GM19455 (cell line): ENCODE results near the gene GLRX5.
"Not testable (repeated sequence)": the region's sequence is repeated elsewhere in the genome, so short reads cannot be mapped to it uniquely, and the experiment has no call there.

Source experiments
- ATAC-seq: cut with Tn5 transposase; IDR thresholded peaks from one replicate; pipeline ENCODE4 v1.9.1; 2021; ENCODE audit not compliant: unreplicated experiment

GLRX5 gene

DNA sequence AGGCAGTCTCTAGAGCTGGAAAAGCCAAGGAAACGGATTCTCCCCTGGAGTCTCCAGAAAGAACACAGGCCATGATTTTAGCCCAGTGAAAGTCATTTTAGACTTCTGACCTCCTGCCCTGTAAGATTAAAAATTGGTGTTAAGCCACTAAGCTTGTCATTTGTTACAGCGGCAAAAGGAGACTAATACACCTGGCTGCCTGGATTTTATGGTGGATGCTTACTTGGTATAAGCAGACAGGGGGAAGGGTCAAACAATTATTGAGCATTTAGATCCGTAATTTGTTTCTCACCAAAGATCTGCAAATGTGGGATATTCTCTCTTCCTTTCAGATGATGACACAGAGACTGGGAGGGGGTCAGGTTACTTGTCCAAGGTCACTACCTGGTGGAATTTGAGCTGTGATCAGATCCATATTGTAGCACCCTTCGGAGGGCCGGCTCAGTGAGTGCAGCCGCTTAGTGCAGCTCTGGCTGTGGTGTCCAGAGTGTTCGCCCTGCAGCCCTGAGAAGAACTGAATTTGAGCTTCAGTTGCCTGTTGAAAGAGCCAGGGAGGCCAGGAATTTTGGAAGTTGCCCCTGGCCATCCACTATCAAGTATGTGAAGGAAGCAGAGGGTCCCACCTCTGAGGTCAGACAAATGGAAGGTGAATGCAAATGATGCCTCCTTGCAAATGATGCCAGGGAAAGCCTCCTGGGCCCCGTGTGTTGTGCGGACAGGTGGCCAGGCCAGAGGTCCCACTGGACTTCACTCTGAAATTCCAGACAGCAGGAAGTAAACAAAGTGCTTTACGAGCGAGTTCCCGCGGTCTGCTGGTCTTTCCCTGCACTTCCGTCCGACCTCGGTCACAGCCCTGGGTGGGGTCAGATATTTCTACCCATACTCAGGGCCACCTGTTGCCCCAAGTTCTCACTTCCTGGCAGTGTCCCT lies 15.1 kb downstream of the GLRX5 start:
- no peak for ATAC-seq

DNA sequence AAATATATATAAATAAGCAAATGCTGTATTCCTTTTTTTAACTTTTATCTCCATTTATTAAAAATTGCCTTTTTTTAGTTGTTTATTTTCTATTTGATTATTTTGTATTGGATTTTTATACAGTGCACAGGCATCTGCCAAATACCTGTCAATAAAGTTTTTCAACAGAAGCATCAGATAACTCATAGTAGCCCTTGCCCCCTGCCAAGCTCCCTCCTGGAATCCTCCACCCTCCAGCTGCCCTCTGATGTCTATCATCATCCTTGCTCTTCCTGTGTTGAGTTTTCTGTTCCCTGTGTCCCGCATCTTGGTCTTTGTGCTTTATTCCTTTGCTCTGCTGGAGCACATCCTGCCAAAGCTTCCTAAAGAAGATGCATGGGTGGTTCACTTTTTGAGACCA lies 16.6 kb downstream of the GLRX5 start:
- no peak for ATAC-seq

DNA sequence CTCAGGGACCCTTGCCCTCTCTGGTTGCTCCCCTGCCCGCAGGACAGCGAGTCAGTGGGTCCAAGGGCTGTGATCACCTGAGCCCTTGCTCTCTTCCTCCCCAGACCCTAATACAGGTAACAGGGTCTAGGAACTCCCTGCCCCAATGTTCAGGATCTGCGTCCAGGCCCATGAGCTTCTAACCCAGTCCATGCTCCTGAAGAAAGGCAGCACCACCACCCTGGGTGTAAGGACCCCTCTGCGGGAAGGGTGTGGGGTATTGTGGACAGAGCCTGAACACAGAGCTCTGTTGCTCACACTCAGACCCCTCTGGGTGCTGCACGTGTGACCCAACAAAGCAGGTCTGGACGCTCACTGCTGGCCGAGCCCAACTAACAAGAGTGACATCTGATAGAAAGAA lies 18.3 kb downstream of the GLRX5 start:
- ATAC-seq, result no peak

DNA sequence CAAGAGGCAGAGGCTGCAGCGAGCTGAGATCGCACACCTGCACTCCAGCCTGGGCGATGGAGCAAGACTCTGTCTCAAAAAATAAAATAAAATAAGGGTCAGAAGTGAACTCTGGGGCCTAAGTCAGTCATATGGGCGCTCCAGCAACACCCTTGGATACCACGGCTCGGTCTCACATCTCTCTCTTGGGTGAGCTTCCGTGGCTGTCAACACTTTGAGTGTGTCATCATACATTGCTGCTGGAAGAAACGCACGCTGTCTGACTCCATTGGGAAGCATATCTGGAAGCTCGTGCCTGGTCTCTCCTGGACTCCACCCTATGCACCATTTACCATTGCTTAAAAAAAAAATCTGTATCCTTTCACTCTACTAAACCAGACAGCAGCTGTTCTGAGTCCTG lies 20.2 kb downstream of the GLRX5 start:
- no peak for ATAC-seq

DNA sequence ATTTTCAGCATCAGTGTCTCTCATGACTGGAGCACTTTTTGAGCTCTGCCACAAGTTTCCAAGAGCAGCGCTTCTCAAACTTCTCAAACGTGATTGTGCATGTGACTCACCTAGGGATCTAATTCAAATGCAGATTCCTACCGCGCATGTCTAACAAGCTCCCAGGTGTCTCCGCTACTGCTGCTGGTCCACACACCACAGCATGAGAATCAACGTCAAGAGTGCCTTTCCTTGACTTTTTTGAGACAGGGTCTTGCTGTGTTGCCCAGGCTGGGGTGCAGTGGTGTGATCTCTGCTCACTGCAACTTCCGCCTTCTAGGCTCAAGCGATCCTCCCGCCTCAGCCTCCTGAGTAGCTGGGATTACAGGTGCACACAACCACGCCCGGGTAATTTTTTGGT lies 22.4 kb downstream of the GLRX5 start:
- no peak for ATAC-seq

DNA sequence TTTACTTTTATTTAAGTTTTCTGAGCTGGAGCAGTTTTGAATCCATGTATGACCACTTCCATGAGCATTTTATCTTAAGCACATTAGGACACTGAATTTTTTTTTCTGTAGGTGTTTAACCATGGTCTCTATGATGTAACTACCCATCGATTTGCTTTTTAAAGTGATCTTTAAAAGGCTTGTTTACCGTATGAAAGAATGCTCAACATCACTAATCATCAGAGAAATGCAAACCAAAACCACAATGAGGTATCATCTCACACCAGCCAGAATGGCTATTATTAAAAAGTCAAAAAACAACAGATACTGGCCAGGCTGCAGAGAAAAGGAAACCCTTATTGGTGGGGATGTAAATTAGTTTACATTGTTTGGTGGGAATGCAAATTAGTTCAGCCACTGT lies 23.0 kb downstream of the GLRX5 start:
- ATAC-seq, result no peak

DNA sequence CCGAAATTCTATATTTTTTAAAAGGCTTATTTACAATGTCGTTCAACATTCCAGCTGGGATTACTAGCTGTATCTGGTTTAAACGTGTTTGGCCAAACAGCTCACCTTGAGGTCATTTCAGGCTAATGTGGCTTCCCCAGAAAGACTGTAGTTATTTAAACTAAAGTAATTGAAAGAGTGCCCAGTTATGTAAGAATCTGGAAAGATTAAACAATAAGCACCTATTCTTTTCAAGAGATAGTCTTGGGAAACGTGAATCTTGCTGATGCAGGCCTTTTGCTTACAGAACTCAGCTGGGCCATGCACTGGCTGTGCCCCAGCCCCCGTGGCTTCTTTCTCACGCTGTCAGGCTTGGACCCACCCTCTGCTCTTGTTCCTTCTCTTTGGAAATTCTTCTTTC lies 24.4 kb downstream of the GLRX5 start:
- no peak for ATAC-seq

DNA sequence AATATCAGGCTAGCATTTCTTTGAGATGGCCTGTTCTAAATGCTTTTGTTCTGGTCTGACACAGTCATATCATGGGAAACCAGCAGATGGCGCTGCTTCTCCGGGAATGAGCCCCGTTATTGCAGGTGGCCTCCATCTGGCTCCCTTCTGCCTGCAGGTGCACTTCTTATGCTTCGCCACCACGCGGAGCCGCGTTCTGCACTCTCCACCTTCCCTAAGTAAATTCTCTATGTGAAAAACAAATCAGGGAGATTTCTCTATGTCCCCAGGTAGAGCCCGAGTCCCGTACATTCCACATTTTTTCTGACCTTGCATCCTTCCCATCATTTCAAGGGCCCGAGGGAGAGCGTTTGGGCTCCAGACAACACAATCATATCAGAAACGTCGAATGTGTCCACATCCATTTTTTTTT lies 26.2 kb downstream of the GLRX5 start:
- peak; percentile 72 for ATAC-seq

DNA sequence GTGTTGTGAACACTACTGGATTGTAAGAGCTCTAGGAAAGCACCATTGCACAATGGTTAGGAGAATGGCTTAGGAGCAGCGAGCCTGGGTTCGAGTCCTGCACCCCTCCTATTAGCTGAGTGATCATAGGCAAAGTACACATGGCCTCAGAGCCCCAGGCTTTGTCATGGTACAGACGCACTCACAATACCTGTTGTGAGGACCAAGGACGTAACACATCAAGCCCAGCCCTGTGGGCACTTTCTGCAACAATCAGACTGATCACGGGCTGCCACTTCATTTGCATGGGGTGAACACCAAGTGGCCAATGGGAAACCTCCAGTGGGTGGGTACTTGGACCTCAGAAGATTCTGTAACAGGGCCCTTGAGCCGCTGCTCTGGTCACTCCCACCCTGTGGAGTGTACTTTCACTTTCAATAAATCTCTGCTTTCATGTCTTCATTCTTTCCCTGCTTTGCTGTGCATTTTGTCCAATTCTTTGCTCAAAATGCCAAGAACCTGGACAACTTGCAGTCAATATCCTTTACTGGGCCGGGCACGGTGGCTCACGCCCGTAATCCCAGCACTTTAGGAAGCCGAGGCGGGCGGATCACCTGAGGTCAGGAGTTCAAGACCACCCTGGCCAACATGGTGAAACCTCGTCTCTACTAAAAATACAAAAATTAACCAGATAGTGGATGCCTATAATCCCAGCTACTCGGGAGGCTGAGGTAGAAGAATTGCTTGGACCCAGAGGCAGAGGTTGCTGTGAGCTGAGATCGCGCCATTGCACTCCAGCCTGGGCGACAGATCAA lies 28.2 kb downstream of the GLRX5 start:
- ATAC-seq, result no peak

DNA sequence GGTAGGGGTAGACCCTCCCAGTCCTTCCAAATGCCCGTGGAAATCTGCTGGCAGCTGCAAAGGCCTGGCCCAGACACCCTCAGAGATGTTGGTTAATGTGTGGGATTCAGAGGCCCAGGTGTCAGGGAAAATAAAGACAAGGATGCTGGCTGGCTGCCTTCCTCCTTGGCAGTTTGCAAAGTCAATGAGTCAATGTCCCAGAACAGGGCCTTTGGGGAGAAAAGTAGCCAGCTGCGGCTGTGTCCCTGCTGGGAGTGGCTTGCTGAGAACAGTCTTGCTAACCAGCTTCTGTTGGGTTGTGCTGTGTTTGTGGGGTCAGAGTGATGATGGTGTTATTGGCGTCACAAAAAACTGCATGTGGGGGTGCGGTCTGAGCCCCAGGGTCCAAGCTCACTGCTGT lies 29.2 kb downstream of the GLRX5 start:
- no peak for ATAC-seq

DNA sequence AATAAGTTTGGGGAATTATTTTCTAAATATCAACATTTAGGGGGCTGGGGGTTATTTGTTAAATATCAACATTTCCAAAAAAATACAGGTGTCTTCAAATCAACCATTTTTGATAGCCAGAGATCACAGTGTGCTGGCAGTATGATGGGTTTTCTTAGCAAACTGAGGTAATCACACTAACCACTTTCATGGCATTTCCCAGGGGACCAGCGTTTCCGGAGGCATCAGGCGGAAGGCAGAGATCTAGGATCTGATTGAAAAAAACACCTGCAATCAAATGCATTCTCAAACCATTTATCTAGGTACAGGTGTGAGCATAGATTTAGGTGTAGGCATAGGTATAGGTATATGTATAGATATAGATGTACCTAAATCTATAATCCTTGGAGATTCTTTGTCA lies 34.6 kb downstream of the GLRX5 start:
- ATAC-seq, result no peak

DNA sequence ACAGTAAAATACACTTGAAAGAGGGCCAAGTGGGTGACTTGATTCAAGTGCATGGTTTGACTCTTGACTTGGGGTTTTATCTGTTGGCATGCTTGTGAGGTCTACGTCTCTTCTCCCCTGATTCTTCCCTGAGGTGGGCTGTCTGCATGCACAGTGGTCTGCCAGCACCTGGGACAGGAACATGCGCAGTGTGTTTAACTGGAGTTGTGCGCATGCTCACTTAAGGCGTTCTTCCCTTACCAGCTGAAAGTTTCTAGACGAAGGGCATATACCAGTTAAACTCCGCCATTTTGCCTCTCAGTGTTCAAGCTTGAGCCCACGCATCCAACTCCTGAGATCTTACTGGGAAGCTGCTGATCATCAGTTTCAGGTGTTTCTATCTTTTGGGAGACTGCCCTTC lies 38.5 kb downstream of the GLRX5 start:
- ATAC-seq, result no peak

DNA sequence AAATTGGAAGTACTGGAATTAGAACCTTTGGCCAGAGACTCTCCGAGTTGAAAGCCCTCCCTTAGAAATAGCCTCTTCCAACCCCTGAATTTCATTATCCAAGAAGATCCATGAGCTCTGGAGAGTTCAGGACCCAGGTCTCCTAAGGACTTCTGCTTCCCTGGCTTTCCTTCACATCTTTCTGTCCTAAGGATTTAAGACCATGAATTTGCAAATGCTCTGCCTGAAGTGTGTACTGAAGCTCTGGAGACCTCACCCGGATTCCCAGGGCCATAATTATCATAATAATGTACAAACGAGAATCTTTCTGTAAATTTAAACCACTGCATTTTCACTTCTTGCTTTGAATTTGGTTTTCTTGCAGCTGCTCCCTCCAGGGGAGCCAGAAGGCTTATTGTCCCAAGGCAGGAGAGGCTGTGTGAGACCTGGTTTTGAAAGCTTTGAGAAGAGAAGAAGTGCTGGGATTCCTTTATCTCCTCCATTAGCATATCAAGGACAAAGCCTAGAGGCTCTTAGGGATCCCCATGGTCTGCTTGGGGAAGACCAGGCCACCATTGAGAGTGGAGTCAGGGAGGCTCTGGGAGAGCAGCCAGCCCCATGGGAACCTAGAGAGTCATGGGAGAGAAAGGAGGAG lies 41.1 kb downstream of the GLRX5 start:
- ATAC-seq, result no peak

DNA sequence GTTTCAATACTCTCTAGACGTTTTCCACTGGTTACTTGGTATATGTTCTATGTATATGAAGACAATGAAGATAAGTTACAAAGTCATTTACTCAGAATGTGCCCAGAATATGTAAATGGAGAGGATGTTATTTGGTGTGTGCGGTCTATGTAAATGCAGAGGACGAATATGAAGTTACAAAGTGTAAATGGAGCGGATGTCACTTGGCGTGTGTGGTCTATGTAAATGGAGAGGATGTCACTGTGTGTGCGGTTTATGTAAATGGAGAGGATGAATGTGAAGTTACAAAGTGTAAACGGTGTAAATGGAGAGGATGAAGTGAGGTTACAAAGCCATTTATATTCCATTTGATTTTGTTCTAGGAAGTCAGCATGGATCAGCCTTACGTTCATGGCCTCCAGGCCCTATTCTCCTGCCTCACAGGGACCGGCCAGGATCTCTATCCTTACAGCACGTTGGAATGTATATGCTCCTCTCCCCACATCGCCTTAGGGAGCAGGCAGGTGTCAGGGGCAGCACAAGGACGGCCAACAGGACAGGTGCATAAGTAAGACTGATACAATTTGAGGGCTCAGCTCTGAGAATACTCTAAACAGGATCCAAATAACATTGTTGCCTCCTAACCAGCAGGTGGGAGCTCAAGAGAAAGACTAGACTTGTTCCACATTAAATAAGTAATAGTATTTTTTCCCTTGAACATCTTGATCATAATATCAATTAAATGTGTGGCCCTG lies 42.4 kb downstream of the GLRX5 start:
- ATAC-seq, result peak; percentile 98

DNA sequence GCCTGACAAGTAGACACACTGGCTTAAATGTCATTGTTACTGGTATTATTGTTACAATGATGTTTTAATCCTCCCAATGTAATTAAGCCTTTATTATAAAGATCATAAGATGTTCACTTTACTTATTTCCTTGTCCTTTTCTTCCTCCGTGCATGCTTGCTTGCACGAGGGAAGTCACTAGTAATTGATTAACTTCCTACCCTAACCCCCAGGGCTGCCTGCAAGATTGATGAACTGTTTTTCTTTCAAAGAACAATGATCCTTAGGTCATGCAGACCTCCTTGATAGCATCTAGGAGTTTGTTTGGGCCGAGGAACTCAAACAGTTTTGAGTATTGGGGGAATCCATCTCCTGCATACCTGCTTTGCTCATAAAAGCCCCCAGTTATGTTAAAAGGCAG lies 43.0 kb downstream of the GLRX5 start:
- ATAC-seq, result no peak

DNA sequence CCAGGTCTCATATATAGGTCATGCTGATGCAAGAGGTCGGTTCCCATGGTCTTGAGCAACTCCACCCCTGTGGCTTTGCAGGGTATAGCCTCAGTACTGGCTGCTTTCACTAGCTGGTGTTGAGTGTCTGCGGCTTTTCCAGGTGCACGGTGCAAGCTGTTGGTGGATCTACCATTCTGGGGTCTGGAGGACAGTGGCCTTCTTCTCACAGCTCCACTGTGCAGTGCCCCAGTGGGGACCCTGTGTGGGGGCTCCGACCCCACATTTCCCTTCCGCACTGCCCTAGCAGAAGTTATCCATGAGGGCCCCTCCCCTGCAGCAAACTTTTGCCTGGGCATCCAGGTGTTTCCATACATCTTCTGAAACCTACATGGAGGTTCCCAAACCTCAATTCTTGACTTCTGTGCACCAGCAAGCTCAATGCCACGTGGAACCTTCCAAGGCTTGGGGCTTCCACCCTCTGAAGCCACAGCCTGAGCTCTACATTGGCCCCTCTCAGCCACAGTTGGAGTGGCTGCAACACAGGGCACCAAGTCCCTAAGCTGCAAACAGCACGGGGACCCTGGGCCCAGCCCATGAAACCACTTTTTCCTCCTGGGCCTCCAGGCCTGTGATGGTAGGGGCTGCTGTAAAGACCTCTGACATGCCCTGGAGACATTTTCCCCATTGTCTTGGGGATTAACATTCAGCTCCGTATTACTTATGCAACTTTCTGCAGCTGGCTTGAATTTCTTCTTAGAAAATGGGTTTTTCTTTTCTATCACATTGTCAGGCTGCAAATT lies 49.2 kb downstream of the GLRX5 start:
- ATAC-seq, result not testable (repeated sequence)

DNA sequence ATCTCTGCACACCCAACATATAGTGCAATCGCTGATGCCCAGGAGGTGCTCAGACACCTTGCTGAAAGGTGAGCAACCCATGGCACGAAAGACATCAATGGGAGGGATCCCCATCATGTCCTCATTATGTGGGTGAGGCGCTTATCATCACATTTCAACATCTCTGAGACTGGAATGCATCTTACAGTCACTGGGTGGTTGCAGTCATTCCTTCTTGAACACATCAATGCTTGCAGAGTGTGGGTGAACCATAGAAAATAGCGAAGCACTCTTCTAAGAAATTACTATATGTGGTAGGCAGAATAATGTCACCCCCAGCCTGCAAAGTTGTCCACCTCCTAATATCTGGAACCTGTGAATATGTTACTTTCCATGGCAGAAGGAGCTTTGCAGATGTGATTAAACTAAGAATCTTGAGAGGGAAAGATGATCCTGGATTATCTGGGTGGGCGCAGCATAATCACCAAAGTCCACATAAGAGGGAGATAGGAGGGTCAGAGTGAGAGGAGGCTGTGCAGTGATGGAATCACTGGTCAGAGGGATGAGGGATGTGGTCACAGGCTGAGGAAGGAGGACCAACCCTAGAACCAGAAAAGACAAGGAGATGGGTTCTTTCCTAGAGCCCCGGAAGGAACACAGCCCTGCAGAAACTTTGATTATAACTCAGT lies 51.2 kb downstream of the GLRX5 start:
- ATAC-seq, result no peak

DNA sequence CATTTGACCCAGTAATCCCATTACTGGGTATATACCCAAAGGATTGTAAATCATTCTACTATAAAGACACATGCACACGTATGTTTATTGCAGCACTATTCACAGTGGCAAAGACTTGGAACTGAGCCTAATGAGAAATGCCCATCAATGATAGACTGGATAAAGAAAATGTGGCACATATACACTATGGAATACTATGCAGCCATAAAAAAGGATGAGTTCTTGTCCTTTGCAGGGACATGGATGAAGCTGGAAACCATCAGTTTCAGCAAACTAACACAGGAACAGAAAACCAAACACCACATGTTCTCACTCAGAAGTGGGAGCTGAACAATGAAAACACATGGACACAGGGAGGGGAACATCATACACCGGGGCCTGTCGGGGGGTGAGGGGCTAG lies 56.3 kb downstream of the GLRX5 start:
- not testable (repeated sequence) for ATAC-seq
